A549 (cell line): ENCODE results near the gene SKP1. TPM values are rescaled to one million over a fixed set of nuclear protein-coding genes. Genes with fewer than 3 reads are reported as not detected.

Experiments
- ATAC-seq, 2 experiments: fragments of 200-7000 bp in 1 of 2; fragments of >200 bp in 1 of 2; cut with Nextera tagmentation in 1 of 2; cut with Tn5 transposase in 1 of 2; 3 replicates each; pipeline versions ENCODE4 v1.8.0 to v1.9.1; 2018 to 2020; ENCODE audit warnings: mild to moderate bottlenecking in 1 of 2, moderate library complexity in 1 of 2
- CTCF ChIA-PET: fragments of 300-600 bp; sonication (Branson Sonifier 250); formaldehyde crosslinking; extraction: SDS; loops from one replicate; lab custom pipeline; 2021; ENCODE audit warnings: antibody characterized with exemption, inconsistent platforms; lab: Yijun Ruan, JAX
- POLR2A ChIA-PET: fragments of 350-600 bp; formaldehyde crosslinking; extraction: SDS; loops from one replicate; lab custom pipeline; 2021; ENCODE audit warnings: antibody characterized with exemption, inconsistent platforms; lab: Yijun Ruan, JAX
- DNase-seq, 2 experiments: peaks; one replicate each; pipeline versions ENCODE4 v3.0.0 to v3.0.0-alpha.2; 2011 to 2016; ENCODE audit warnings: low read depth in 1 of 2, low spot score in 1 of 2
- FAIRE-seq: peaks from 2 replicates; lab custom pipeline; 2011; peaks lifted over from hg19 to GRCh38; lab: Jason Lieb, UNC
- H3K27ac ChIP-seq, 2 experiments: fragments of >200 bp; sonication (Bioruptor Twin); formaldehyde crosslinking; 3 replicates each; pipeline ENCODE4 v1.5.1; 2016 to 2017
- H3K4me1 ChIP-seq: fragments of >200 bp; sonication (Bioruptor Twin); formaldehyde crosslinking; 3 replicates; pipeline ENCODE4 v1.6.1; 2016
- H3K4me2 ChIP-seq: fragments of >200 bp; sonication (Bioruptor Twin); formaldehyde crosslinking; 3 replicates; pipeline ENCODE4 v1.6.1; 2016
- H3K4me3 ChIP-seq: fragments of >200 bp; sonication (Bioruptor Twin); formaldehyde crosslinking; 3 replicates; pipeline ENCODE4 v1.5.1; 2016
- H3K9me3 ChIP-seq: fragments of >200 bp; sonication (Bioruptor Twin); formaldehyde crosslinking; 3 replicates; pipeline ENCODE4 v1.6.1; 2016
- BCL3 ChIP-seq: fragments of >200 bp; sonication (Bioruptor Twin); formaldehyde crosslinking; IDR thresholded peaks from 3 replicates; pipeline ENCODE4 v1.6.1; 2016
- CBX2 ChIP-seq: fragments of 200-600 bp; sonication (generic); IDR thresholded peaks from 2 replicates; pipeline ENCODE4 v1.6.1; 2016; ENCODE audit warnings: low read depth, mild to moderate bottlenecking, borderline replicate concordance
- CBX8 ChIP-seq: fragments of 200-600 bp; sonication (generic); IDR thresholded peaks from 2 replicates; pipeline ENCODE4 v1.6.1; 2016
- CEBPB ChIP-seq, 2 experiments: fragments of >200 bp in 1 of 2; sonication (Bioruptor Twin) in 1 of 2; formaldehyde crosslinking in 1 of 2; IDR thresholded peaks; 2 replicates each; pipeline ENCODE4 v1.6.1; 2012 to 2016
- EHF ChIP-seq: fragments of 250-450 bp; sonication (Bioruptor Pico); IDR thresholded peaks from 2 replicates; pipeline ENCODE4 v1.5.0; 2020; ENCODE audit warnings: mild to moderate bottlenecking
- EHMT2 ChIP-seq: fragments of 200-600 bp; sonication (generic); IDR thresholded peaks from 2 replicates; pipeline ENCODE4 v1.6.1; 2016; ENCODE audit warnings: antibody characterized with exemption, low read depth, mild to moderate bottlenecking, moderate library complexity
- ELK1 ChIP-seq: fragments of 150-350 bp; IDR thresholded peaks from 2 replicates; pipeline ENCODE4 v1.6.1; 2014; ENCODE audit warnings: low read depth, mild to moderate bottlenecking, low read length
- ESRRA ChIP-seq: fragments of 150-350 bp; IDR thresholded peaks from 2 replicates; pipeline ENCODE4 v1.6.1; 2014; ENCODE audit warnings: mild to moderate bottlenecking, low read length, borderline replicate concordance
- FOSB ChIP-seq: fragments of 250-450 bp; sonication (Bioruptor Pico); IDR thresholded peaks from 2 replicates; pipeline ENCODE4 v1.5.0; 2020; ENCODE audit warnings: mild to moderate bottlenecking, moderate library complexity
- FOSL2 ChIP-seq, 2 experiments: fragments of 450-650 bp in 1 of 2; fragments of >200 bp in 1 of 2; sonication (Bioruptor Twin) in 1 of 2; formaldehyde crosslinking; IDR thresholded peaks; 2 replicates each; pipeline versions ENCODE4 v1.5.0 to v1.6.1; 2016 to 2020; ENCODE audit warnings: mild to moderate bottlenecking in 1 of 2, moderate library complexity in 1 of 2
- HDAC2 ChIP-seq: fragments of 200-600 bp; sonication (generic); IDR thresholded peaks from 2 replicates; pipeline ENCODE4 v1.6.1; 2016
- HMGXB4 ChIP-seq: fragments of 250-450 bp; sonication (Bioruptor Pico); IDR thresholded peaks from 2 replicates; pipeline ENCODE4 v1.5.0; 2021; ENCODE audit warnings: mild to moderate bottlenecking, moderate library complexity, borderline replicate concordance
- HOXA7 ChIP-seq: fragments of 250-450 bp; sonication (Bioruptor Pico); IDR thresholded peaks from 2 replicates; pipeline ENCODE4 v1.5.0; 2020; ENCODE audit warnings: mild to moderate bottlenecking, moderate library complexity
- HOXB13 ChIP-seq: fragments of 250-450 bp; sonication (Bioruptor Pico); IDR thresholded peaks from 2 replicates; pipeline ENCODE4 v1.5.0; 2020; ENCODE audit warnings: low read depth, mild to moderate bottlenecking, moderate library complexity
- HOXB5 ChIP-seq: fragments of 250-450 bp; sonication (Bioruptor Pico); IDR thresholded peaks from 2 replicates; pipeline ENCODE4 v1.5.0; 2020; ENCODE audit warnings: mild to moderate bottlenecking, moderate library complexity
- KDM5A ChIP-seq: fragments of 200-600 bp; sonication (generic); IDR thresholded peaks from 2 replicates; pipeline ENCODE4 v1.6.1; 2016; ENCODE audit warnings: antibody characterized with exemption, mild to moderate bottlenecking
- MAZ ChIP-seq: fragments of 150-350 bp; IDR thresholded peaks from 2 replicates; pipeline ENCODE4 v1.6.1; 2014; ENCODE audit warnings: antibody characterized with exemption, low read depth, low read length, borderline replicate concordance
- MYC ChIP-seq: IDR thresholded peaks from 2 replicates; pipeline ENCODE4 v1.6.1; 2012; ENCODE audit warnings: mild to moderate bottlenecking, inconsistent platforms, low read length, improper control_type of control experiment, borderline replicate concordance
- PHF8 ChIP-seq: fragments of 200-600 bp; sonication (generic); IDR thresholded peaks from 2 replicates; pipeline ENCODE4 v1.6.1; 2016; ENCODE audit warnings: low read depth, mild to moderate bottlenecking, antibody characterized with exemption, moderate library complexity, borderline replicate concordance
- RARB ChIP-seq: fragments of 250-450 bp; sonication (Bioruptor Pico); IDR thresholded peaks from 2 replicates; pipeline ENCODE4 v1.8.0; 2021; ENCODE audit warnings: mild to moderate bottlenecking, moderate library complexity
- REST ChIP-seq: fragments of 200-600 bp; sonication (generic); IDR thresholded peaks from 2 replicates; pipeline ENCODE4 v1.6.1; 2016; ENCODE audit warnings: antibody characterized with exemption, mild to moderate bottlenecking, moderate library complexity
- RNF2 ChIP-seq: fragments of 200-600 bp; sonication (generic); IDR thresholded peaks from 2 replicates; pipeline ENCODE4 v1.6.1; 2016; ENCODE audit warnings: low read depth, mild to moderate bottlenecking, antibody characterized with exemption, moderate library complexity, borderline replicate concordance
- SMC3 ChIP-seq: fragments of >200 bp; sonication (Bioruptor Twin); formaldehyde crosslinking; IDR thresholded peaks from 3 replicates; pipeline ENCODE4 v1.6.1; 2018; ENCODE audit warnings: inconsistent platforms
- WGBS: methylation state at CpG from one replicate; pipeline ENCODE4 v1.1.6; 2017; ENCODE audit errors: missing lambda C conversion rate; 5-methylcytosine and 5-hydroxymethylcytosine counted together
- polyA plus RNA-seq, 4 experiments: library from polyadenylated mRNA; depleted of rRNA in 3 of 4; stranded (reverse); fragments of >200 nt; fragmentation: RNase III in 1 of 4; extraction: RNeasy Plus Mini Kit Qiagen cat#74134 plus additional on column Dnase treatment in 1 of 4; gene quantifications; 2 replicates in 3 of 4; 3 replicates in 1 of 4; pipeline ENCODE4 v1.2.3, GENCODE V29; 2011 to 2017
- TF ChIP-seq, protein P1 (sequence below): IDR thresholded peaks from 2 replicates; pipeline ENCODE4 v1.6.1; 2012

The SKP1 gene
- polyA plus RNA-seq, 2 of the 4 experiments (the other 2 are of a cell fraction), result 776 to 870 TPM

DNA sequence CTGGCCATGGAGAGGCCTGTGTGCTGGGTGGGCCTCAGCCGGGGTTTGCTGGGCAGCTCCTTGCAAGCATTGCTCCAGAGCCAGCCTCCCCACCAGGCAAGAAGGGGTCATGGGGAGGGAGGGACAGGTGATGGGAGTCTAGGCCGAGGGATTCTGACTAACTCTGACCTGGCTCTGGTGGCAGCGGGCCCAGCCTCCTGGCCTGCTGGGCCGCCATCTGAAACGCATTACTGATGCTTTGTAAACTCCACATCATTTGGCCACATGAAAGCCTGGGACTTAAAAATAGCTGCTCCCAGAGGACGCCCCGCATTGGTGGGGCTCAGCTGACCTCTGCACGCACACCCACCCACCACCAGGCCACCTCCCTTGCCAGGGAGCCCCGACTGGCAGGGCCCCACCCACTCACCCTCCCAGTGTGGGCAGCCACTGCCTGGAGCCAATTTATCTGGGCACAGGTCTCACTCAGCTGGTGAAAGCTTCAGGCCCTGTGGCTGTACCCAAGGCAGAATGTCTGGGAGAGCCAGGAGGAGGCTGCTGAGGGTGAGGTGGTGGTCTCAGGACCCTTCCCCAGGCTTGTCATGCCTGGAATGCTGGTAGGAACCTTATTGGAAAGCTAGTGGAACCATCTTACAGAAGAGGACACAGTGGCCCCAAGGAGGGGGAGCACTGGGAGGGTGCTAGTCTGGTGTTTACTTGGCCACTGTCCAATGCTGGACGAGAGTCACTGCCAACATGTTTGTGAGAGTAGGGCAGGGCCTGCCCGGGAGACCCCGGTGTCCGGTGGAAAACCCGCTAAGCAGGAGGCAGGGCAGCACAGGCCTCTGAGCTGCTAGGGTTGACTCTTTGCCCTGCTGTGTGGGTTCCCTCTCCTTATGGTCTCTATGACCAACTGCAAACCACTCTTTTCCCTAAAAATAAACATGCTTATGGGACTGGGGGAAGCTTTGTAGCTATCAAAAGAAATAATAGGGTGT is 51.4 kb downstream of the SKP1 start:
- CTCF ChIA-PET, result interaction anchor here (0.6 to 22.6 kb wide), 11 partner anchors 11 to 105 kb away, joined by 3 to 263 read pairs (median 6); partner anchors contain the start of gene TCF7
- Histone ChIP-seq H3K4me2 (peak overlapping the region; percentile 11; the same call in 2 of the 3 replicates), H3K4me3 (no peak overlapping the region), H3K9me3 (no peaks in the 10 kb centered on the region)
- DNase-seq, result no peak
- FAIRE-seq, result no peak
- ATAC-seq, result peak; percentile 20 to 40; a peak in 4 of 6 replicates
- no peak for TF ChIP-seq MYC
- TF ChIP-seq REST, result no peak
- no peak for TF ChIP-seq CEBPB (IDR thresholded peaks at IDR 0.05)
- no peak for TF ChIP-seq RNF2
- TF ChIP-seq HMGXB4, result no peak
- no peak for TF ChIP-seq RARB (CRISPR knock-in tag)
- TF ChIP-seq HOXB13 (CRISPR knock-in tag), result no peak
- TF ChIP-seq CBX8, result no peak
- TF ChIP-seq KDM5A, result no peak
- TF ChIP-seq EHMT2, result no peak
- no peak for TF ChIP-seq FOSL2 (IDR thresholded peaks at IDR 0.05)
- no peak for TF ChIP-seq FOSL2 (CRISPR knock-in tag; IDR thresholded peaks at IDR 0.05)
- TF ChIP-seq, all 56 proteins: peak for 0
- Histone ChIP-seq H3K4me1 (peaks cover 18% of the 10 kb centered on the region), H3K27ac (peak overlapping the region in 1 of 2 experiments; percentile 72; a peak in 4 of 6 replicates)
- WGBS, result 47% methylated on average over 13 of the region's 14 CpGs
- POLR2A ChIA-PET, result interaction anchor here (2.1 kb wide), 1 partner anchor 11 kb away, joined by 6 read pairs; the partner anchor contains the start of gene TCF7

GRCh38 chr5:134124289-134125038 is 52.3 kb downstream of the SKP1 start:
- FAIRE-seq, result no peak
- no peak for TF ChIP-seq EHMT2
- TF ChIP-seq EHF (CRISPR knock-in tag), result no peak
- TF ChIP-seq HOXA7 (CRISPR knock-in tag), result no peak
- no peak for TF ChIP-seq FOSL2 (IDR thresholded peaks at IDR 0.05)
- no peak for TF ChIP-seq FOSL2 (CRISPR knock-in tag; IDR thresholded peaks at IDR 0.05)
- no peak for TF ChIP-seq ELK1
- no peak for TF ChIP-seq CBX2
- no peak for TF ChIP-seq MAZ
- TF ChIP-seq, protein P1, sequence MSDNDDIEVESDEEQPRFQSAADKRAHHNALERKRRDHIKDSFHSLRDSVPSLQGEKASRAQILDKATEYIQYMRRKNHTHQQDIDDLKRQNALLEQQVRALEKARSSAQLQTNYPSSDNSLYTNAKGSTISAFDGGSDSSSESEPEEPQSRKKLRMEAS, result no peak
- TF ChIP-seq MYC, result no peak
- no peak for TF ChIP-seq FOSB (CRISPR knock-in tag)
- TF ChIP-seq PHF8, result no peak
- no peak for TF ChIP-seq HDAC2
- no peak for TF ChIP-seq SMC3
- no peak for TF ChIP-seq HOXB5 (CRISPR knock-in tag)
- TF ChIP-seq BCL3, result no peak
- no peak for TF ChIP-seq ESRRA

More at GRCh38 chr5:134124289-134125038, 52.3 kb downstream of the SKP1 start:
- ChIA-PET CTCF (interaction anchor here (0.6 to 22.6 kb wide), 11 partner anchors 11 to 104 kb away, joined by 3 to 263 read pairs (median 6); partner anchors contain the start of gene TCF7), POLR2A (interaction anchor here (2.1 kb wide), 1 partner anchor 10 kb away, joined by 6 read pairs; the partner anchor contains the start of gene TCF7)
- H3K9me3 ChIP-seq, result no peaks in the 10 kb centered on the region
- H3K4me2 ChIP-seq, result 0 out of 3 replicates have a peak overlapping the region, but pooled peaks have one; percentile 11
- H3K4me1 ChIP-seq, result peaks cover 18% of the 10 kb centered on the region
- peak overlapping the region in 1 of 2 experiments; percentile 72; a peak in 4 of 6 replicates for H3K27ac ChIP-seq
- no peak for DNase-seq
- ATAC-seq, result peak; percentile 3 to 7; a peak in 4 of 6 replicates
- no peak overlapping the region for H3K4me3 ChIP-seq
- WGBS, result 80% methylated on average over 5 of the region's 8 CpGs
